H1 (cell line): ENCODE data around the gene DHDDS. TPM values are rescaled to one million over a fixed set of nuclear protein-coding genes. Genes with fewer than 3 reads are reported as not detected.

Source experiments
- CBX5 ChIP-seq: fragments of 300-800, 300-1000 bp; sonication (generic); IDR thresholded peaks from 2 replicates; pipeline ENCODE4 v1.7.1; 2016; ENCODE audit warnings: antibody characterized with exemption, low read length, low read depth
- CREB1 ChIP-seq: IDR thresholded peaks from 2 replicates; pipeline ENCODE4 v1.6.1; 2012; ENCODE audit warnings: inconsistent platforms
- RBBP5 ChIP-seq: IDR thresholded peaks from 2 replicates; pipeline ENCODE4 v1.7.1; 2012; ENCODE audit warnings: low read depth, mild to moderate bottlenecking, inconsistent platforms, low read length, moderate library complexity, borderline replicate concordance
- RNF2 ChIP-seq: fragments of 200-900, 300-1000 bp; sonication (generic); IDR thresholded peaks from 2 replicates; pipeline ENCODE4 v1.7.1; 2016; ENCODE audit warnings: borderline replicate concordance, low read depth, mild to moderate bottlenecking, antibody characterized with exemption, low read length; ENCODE audit not compliant: poor library complexity, severe bottlenecking; ENCODE audit errors: missing control alignments
- TAF1 ChIP-seq: IDR thresholded peaks from 2 replicates; pipeline ENCODE4 v1.6.1; 2011; ENCODE audit warnings: mild to moderate bottlenecking, low read depth, low read length
- polyA plus RNA-seq, 7 experiments: library from polyadenylated mRNA; depleted of rRNA in 3 of 7; stranded (reverse) in 5 of 7; unstranded in 2 of 7; fragments of >200 nt in 5 of 7; fragments of 200-250 nt in 2 of 7; gene quantifications; 1 replicate in 5 of 7; 2 replicates in 1 of 7; 4 replicates in 1 of 7; pipeline versions ENCODE4 v1.2.1 to v1.2.3, GENCODE V29; 2011 to 2013; ENCODE audit warnings: missing spikeins in 2 of 7, mixed read lengths in 2 of 7
- total RNA-seq: library from RNA; stranded (reverse); fragmentation: NEBNext Ultra II Directional; extraction: Animal tissue kit (Norgen Biotek cat#: 25700); gene quantifications from 2 replicates; pipeline ENCODE4 v1.2.1, GENCODE V29; 2021

Gene DHDDS
- total and polyA plus RNA-seq, 2 of the 8 experiments (the other 6 are each of a cell fraction or from before 2014, with no cell fraction given) = 28.3 to 44.6 TPM

DNA sequence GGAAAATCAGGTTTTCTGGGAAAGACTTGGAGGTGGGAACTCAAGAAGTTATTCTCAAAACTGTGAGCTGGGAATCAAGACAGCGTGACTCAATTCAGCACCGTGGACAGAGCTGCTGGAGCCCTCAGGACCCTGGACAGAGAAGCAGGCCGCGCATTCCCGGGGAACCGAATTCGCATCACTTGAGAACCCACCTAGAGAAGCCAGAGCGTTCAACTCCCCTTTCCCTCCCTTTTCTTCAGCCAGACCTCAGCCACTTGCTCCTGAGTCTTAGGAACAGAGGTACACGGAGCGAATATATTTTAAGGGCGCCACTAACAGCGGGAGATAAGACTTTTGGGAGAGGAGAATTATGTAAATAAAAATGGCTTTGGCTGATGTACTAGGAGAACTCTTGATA, 23.5 kb upstream of the DHDDS start (continued):
- TF ChIP-seq RNF2 = no peak
- TF ChIP-seq CBX5 = no peak
- peak; percentile 61; the same call in 1 of the 2 replicates for TF ChIP-seq TAF1
- TF ChIP-seq CREB1 = peak; percentile 63; the same call in 1 of the 2 replicates
- TF ChIP-seq RBBP5 = peak; percentile 28; the same call in 1 of the 2 replicates
